Measurements from ENCODE around the gene TFE3. TPM values are rescaled to one million over a fixed set of nuclear protein-coding genes. Genes with fewer than 3 reads are reported as not detected.

The TFE3 gene
- total and polyA plus RNA-seq, 10 of the 15 experiments (the other 5 are each of a cell fraction or from before 2014, with no cell fraction given), result 3.5 to 20.4 (median 11.6) TPM

- TF ChIP-seq CREM (IDR thresholded peaks at IDR 0.05; ENCODE audit: low read depth) (no peak), ELK1 (IDR thresholded peaks at IDR 0.05; ENCODE audit: low read depth, low read length) (no peak), BCLAF1 (IDR thresholded peaks at IDR 0.05) (no peak), JUNB (IDR thresholded peaks at IDR 0.05) (no peak)
Observed at GRCh38 chrX:48997865-48998264, 45.3 kb downstream of the TFE3 start (continued).

GRCh38 chrX:48997455-48997854 lies 45.7 kb downstream of the TFE3 start:
- ChIA-PET RAD21 (ENCODE audit: unreplicated experiment) (no interaction called here), POLR2A (no interaction called here), SMC1A (ENCODE audit: uncharacterized antibody, unreplicated experiment) (no interaction called here), CTCF (no interaction called here)
- in situ Hi-C loops (cut with MboI), result no loop called here
- H3K79me2 ChIP-seq (ENCODE audit: control insufficient read depth, insufficient read depth, low read length), result peaks cover 15% of the 10 kb centered on the region
- no peak for DNase-seq (ENCODE audit: low read depth, low spot score)
- H3K27ac ChIP-seq (ENCODE audit: control insufficient read depth, insufficient read depth), result no peak overlapping the region
- 40% methylated on average over 3 of the region's 3 CpGs for WGBS (ENCODE audit: insufficient coverage, insufficient replicate concordance, low lambda C conversion rate, missing lambda C conversion rate)
- no peak overlapping the region for H3K4me3 ChIP-seq
- no peaks in the 10 kb centered on the region; the same call in 1 of the 2 replicates for H4K20me1 ChIP-seq (ENCODE audit: control insufficient read depth, insufficient read depth)
- intact Hi-C loops (cut with micrococcal nuclease; ENCODE audit: unreplicated experiment), result no loop called here
- no peak overlapping the region for H3K4me2 ChIP-seq (ENCODE audit: control insufficient read depth, insufficient read depth)
- peaks cover 0 to 18% of the 10 kb centered on the region in 2 experiments; a peak in 3 of 4 replicates for H3K36me3 ChIP-seq (ENCODE audit: control insufficient read depth in 2 of 2, insufficient read depth in 2 of 2, low read length in 1 of 2)
- no peak overlapping the region for H2AFZ ChIP-seq (ENCODE audit: control insufficient read depth, low read depth, low read length)
- no peaks in the 10 kb centered on the region for H3K9me3 ChIP-seq (replicated peaks; ENCODE audit: control insufficient read depth, insufficient read depth, low read length)
- H3K4me1 ChIP-seq (ENCODE audit: control insufficient read depth, insufficient read depth, low read length), result no peaks in the 10 kb centered on the region; the same call in none of the 2 replicates
- FAIRE-seq, result no peak
- no TSS peak for BruUV-seq (replicated peaks)
- H3K27me3 ChIP-seq (replicated peaks in 1 of 2; ENCODE audit: control insufficient read depth in 2 of 2, insufficient read depth in 2 of 2, low read length in 1 of 2), result no peaks in the 10 kb centered on the region
- ATAC-seq, result no peak
- H3K9ac ChIP-seq (ENCODE audit: control insufficient read depth, insufficient read depth, low read length), result no peak overlapping the region
- TF ChIP-seq STAT1 (conservative IDR thresholded peaks at IDR 0.05) (no peak), SUZ12 (IDR thresholded peaks at IDR 0.05; ENCODE audit: unreplicated experiment) (no peak), BHLHE40 (IDR thresholded peaks at IDR 0.05; ENCODE audit: borderline replicate concordance in 1 of 2, low read depth in 2 of 2, low read length in 1 of 2) (no peak), JUNB (IDR thresholded peaks at IDR 0.05) (no peak), LARP7 (IDR thresholded peaks at IDR 0.05) (no peak), EP300 (IDR thresholded peaks at IDR 0.05; ENCODE audit: borderline replicate concordance in 1 of 2, control insufficient read depth in 1 of 2, low read depth in 2 of 2, low read length in 2 of 2) (no peak), USF2 (IDR thresholded peaks at IDR 0.05; ENCODE audit: borderline replicate concordance, low read depth, low read length) (no peak), BACH1 (IDR thresholded peaks at IDR 0.05; ENCODE audit: borderline replicate concordance) (no peak), SIX5 (IDR thresholded peaks at IDR 0.05; ENCODE audit: low read depth, low read length, severe bottlenecking) (no peak), HDAC6 (IDR thresholded peaks at IDR 0.05; ENCODE audit: unreplicated experiment) (no peak), IKZF2 (IDR thresholded peaks at IDR 0.05) (no peak), POLR2A (IDR thresholded peaks at IDR 0.05; ENCODE audit: low read depth, low read length) (no peak), MTA3 (IDR thresholded peaks at IDR 0.05; ENCODE audit: borderline replicate concordance, low read length) (no peak), E2F8 (IDR thresholded peaks at IDR 0.05; ENCODE audit: low read depth, partially characterized antibody) (no peak)

Measured in GM12878 (cell line).